ENCODE data around the gene PAPSS1. TPM values are rescaled to one million over a fixed set of nuclear protein-coding genes. Genes with fewer than 3 reads are reported as not detected.

PAPSS1 gene
- total and polyA plus RNA-seq, 2 experiments from 2014 or later = 72.0 to 85.8 TPM

DNA sequence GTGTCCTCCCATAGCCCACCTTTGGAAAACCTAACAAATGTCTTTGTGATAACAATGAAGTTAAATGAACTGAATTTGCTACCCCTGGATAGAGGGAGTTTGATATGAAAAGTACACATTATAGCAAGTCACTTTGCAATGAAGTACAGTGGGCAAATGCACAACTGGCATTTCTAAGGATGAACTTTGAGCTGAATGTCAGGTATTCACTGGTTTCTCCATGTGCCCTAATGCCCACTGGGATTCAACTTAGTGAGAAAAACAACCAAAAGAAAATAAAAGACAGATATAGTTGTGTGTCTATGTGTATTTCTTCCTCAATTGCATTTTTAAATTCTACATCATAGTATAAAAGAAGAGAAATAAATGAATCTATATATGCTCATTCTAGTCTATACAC is 51.0 kb downstream of the PAPSS1 start:
- peaks cover 23% of the 10 kb centered on the region for H3K9me3 Mint-ChIP-seq
- Histone ChIP-seq H3F3A (replicated peaks; ENCODE audit: low read depth) (no peaks in the 10 kb centered on the region), H3K27ac (ENCODE audit: low read depth) (no peak overlapping the region), H4K20me1 (replicated peaks; ENCODE audit: insufficient read depth) (no peaks in the 10 kb centered on the region), H2AFZ (no peak overlapping the region), H3K36me3 (ENCODE audit: insufficient read depth) (no peaks in the 10 kb centered on the region; the same call in 1 of the 2 replicates), H3K9me2 (ENCODE audit: insufficient read depth) (no peaks in the 10 kb centered on the region), H3K4me1 (ENCODE audit: insufficient read depth) (0 out of 2 replicates have a peak, but pooled peaks cover 7% of the 10 kb centered on the region), H3K79me2 (replicated peaks; ENCODE audit: insufficient read depth) (peaks cover 3% of the 10 kb centered on the region; the same call in 1 of the 2 replicates), H3K27me3 (ENCODE audit: insufficient read depth) (no peaks in the 10 kb centered on the region), H3K4me2 (no peak overlapping the region), H3K4me3 (no peak overlapping the region)
- peaks cover 14% of the 10 kb centered on the region for H3K4me1 Mint-ChIP-seq
- H3K4me3 Mint-ChIP-seq = no peak overlapping the region
- ATAC-seq = no peak
- TF ChIP-seq ZNF114 (CRISPR knock-in tag; IDR thresholded peaks at IDR 0.05) (no peak), EZH2 (IDR thresholded peaks at IDR 0.05; ENCODE audit: low read depth, unreplicated experiment) (no peak), STAT1 (IDR thresholded peaks at IDR 0.05; ENCODE audit: unreplicated experiment) (no peak), EZH2phosphoT487 (IDR thresholded peaks at IDR 0.05; ENCODE audit: unreplicated experiment) (no peak), ZNF331 (CRISPR knock-in tag; IDR thresholded peaks at IDR 0.05; ENCODE audit: low read depth) (no peak), CREB1 (CRISPR knock-in tag; IDR thresholded peaks at IDR 0.05; ENCODE audit: low read depth) (no peak), POLR2AphosphoS5 (IDR thresholded peaks at IDR 0.05; ENCODE audit: low read depth) (no peak), NANOG (IDR thresholded peaks at IDR 0.05; ENCODE audit: borderline replicate concordance) (no peak), JUNB (IDR thresholded peaks at IDR 0.05; ENCODE audit: unreplicated experiment) (no peak)
- TF ChIP-seq, protein P1, sequence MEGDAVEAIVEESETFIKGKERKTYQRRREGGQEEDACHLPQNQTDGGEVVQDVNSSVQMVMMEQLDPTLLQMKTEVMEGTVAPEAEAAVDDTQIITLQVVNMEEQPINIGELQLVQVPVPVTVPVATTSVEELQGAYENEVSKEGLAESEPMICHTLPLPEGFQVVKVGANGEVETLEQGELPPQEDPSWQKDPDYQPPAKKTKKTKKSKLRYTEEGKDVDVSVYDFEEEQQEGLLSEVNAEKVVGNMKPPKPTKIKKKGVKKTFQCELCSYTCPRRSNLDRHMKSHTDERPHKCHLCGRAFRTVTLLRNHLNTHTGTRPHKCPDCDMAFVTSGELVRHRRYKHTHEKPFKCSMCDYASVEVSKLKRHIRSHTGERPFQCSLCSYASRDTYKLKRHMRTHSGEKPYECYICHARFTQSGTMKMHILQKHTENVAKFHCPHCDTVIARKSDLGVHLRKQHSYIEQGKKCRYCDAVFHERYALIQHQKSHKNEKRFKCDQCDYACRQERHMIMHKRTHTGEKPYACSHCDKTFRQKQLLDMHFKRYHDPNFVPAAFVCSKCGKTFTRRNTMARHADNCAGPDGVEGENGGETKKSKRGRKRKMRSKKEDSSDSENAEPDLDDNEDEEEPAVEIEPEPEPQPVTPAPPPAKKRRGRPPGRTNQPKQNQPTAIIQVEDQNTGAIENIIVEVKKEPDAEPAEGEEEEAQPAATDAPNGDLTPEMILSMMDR (conservative IDR thresholded peaks at IDR 0.05; ENCODE audit: low read depth in 2 of 2) = no peak
- TF ChIP-seq, protein P2, sequence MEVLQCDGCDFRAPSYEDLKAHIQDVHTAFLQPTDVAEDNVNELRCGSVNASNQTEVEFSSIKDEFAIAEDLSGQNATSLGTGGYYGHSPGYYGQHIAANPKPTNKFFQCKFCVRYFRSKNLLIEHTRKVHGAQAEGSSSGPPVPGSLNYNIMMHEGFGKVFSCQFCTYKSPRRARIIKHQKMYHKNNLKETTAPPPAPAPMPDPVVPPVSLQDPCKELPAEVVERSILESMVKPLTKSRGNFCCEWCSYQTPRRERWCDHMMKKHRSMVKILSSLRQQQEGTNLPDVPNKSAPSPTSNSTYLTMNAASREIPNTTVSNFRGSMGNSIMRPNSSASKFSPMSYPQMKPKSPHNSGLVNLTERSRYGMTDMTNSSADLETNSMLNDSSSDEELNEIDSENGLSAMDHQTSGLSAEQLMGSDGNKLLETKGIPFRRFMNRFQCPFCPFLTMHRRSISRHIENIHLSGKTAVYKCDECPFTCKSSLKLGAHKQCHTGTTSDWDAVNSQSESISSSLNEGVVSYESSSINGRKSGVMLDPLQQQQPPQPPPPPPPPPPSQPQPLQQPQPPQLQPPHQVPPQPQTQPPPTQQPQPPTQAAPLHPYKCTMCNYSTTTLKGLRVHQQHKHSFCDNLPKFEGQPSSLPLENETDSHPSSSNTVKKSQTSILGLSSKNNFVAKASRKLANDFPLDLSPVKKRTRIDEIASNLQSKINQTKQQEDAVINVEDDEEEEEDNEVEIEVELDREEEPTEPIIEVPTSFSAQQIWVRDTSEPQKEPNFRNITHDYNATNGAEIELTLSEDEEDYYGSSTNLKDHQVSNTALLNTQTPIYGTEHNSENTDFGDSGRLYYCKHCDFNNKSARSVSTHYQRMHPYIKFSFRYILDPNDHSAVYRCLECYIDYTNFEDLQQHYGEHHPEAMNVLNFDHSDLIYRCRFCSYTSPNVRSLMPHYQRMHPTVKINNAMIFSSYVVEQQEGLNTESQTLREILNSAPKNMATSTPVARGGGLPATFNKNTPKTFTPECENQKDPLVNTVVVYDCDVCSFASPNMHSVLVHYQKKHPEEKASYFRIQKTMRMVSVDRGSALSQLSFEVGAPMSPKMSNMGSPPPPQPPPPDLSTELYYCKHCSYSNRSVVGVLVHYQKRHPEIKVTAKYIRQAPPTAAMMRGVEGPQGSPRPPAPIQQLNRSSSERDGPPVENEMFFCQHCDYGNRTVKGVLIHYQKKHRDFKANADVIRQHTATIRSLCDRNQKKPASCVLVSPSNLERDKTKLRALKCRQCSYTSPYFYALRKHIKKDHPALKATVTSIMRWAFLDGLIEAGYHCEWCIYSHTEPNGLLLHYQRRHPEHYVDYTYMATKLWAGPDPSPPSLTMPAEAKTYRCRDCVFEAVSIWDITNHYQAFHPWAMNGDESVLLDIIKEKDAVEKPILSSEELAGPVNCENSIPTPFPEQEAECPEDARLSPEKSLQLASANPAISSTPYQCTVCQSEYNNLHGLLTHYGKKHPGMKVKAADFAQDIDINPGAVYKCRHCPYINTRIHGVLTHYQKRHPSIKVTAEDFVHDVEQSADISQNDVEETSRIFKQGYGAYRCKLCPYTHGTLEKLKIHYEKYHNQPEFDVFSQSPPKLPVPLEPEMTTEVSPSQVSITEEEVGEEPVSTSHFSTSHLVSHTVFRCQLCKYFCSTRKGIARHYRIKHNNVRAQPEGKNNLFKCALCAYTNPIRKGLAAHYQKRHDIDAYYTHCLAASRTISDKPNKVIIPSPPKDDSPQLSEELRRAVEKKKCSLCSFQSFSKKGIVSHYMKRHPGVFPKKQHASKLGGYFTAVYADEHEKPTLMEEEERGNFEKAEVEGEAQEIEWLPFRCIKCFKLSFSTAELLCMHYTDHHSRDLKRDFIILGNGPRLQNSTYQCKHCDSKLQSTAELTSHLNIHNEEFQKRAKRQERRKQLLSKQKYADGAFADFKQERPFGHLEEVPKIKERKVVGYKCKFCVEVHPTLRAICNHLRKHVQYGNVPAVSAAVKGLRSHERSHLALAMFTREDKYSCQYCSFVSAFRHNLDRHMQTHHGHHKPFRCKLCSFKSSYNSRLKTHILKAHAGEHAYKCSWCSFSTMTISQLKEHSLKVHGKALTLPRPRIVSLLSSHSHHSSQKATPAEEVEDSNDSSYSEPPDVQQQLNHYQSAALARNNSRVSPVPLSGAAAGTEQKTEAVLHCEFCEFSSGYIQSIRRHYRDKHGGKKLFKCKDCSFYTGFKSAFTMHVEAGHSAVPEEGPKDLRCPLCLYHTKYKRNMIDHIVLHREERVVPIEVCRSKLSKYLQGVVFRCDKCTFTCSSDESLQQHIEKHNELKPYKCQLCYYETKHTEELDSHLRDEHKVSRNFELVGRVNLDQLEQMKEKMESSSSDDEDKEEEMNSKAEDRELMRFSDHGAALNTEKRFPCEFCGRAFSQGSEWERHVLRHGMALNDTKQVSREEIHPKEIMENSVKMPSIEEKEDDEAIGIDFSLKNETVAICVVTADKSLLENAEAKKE (CRISPR knock-in tag; IDR thresholded peaks at IDR 0.05) = no peak
- TF ChIP-seq, protein P3, sequence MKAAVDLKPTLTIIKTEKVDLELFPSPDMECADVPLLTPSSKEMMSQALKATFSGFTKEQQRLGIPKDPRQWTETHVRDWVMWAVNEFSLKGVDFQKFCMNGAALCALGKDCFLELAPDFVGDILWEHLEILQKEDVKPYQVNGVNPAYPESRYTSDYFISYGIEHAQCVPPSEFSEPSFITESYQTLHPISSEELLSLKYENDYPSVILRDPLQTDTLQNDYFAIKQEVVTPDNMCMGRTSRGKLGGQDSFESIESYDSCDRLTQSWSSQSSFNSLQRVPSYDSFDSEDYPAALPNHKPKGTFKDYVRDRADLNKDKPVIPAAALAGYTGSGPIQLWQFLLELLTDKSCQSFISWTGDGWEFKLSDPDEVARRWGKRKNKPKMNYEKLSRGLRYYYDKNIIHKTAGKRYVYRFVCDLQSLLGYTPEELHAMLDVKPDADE (IDR thresholded peaks at IDR 0.05) = no peak
- TF ChIP-seq, protein P4, sequence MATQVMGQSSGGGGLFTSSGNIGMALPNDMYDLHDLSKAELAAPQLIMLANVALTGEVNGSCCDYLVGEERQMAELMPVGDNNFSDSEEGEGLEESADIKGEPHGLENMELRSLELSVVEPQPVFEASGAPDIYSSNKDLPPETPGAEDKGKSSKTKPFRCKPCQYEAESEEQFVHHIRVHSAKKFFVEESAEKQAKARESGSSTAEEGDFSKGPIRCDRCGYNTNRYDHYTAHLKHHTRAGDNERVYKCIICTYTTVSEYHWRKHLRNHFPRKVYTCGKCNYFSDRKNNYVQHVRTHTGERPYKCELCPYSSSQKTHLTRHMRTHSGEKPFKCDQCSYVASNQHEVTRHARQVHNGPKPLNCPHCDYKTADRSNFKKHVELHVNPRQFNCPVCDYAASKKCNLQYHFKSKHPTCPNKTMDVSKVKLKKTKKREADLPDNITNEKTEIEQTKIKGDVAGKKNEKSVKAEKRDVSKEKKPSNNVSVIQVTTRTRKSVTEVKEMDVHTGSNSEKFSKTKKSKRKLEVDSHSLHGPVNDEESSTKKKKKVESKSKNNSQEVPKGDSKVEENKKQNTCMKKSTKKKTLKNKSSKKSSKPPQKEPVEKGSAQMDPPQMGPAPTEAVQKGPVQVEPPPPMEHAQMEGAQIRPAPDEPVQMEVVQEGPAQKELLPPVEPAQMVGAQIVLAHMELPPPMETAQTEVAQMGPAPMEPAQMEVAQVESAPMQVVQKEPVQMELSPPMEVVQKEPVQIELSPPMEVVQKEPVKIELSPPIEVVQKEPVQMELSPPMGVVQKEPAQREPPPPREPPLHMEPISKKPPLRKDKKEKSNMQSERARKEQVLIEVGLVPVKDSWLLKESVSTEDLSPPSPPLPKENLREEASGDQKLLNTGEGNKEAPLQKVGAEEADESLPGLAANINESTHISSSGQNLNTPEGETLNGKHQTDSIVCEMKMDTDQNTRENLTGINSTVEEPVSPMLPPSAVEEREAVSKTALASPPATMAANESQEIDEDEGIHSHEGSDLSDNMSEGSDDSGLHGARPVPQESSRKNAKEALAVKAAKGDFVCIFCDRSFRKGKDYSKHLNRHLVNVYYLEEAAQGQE (IDR thresholded peaks at IDR 0.05; ENCODE audit: unreplicated experiment) = no peak
- H3K36me3 Mint-ChIP-seq (ENCODE audit: low read depth) = peaks cover 35% of the 10 kb centered on the region
- H3K27me3 Mint-ChIP-seq (ENCODE audit: insufficient read depth, low read depth, poor library complexity) = peaks cover 2% of the 10 kb centered on the region
- H3K27ac Mint-ChIP-seq = no peak overlapping the region
- no peak for DNase-seq (ENCODE audit: low spot score)
